IMR-90 (cell line): ENCODE results near the gene ZNF776. TPM values are rescaled to one million over a fixed set of nuclear protein-coding genes. Genes with fewer than 3 reads are reported as not detected.

Experiments
- ATAC-seq: fragments of 200-7000 bp; cut with Tn5 transposase; 2 replicates; pipeline ENCODE4 v1.9.1; 2020; ENCODE audit warnings: low read depth, mild to moderate bottlenecking, moderate library complexity
- BruUV-seq: library from RNA; stranded (reverse); fragments of 400-500 nt; replicated peaks from 2 replicates; lab custom pipeline; 2021; lab: Mats Ljungman, UMichigan
- CTCF ChIA-PET: fragments of 300-600 bp; formaldehyde crosslinking; extraction: SDS; loops from one replicate; lab custom pipeline; 2021; ENCODE audit warnings: antibody characterized with exemption; lab: Yijun Ruan, JAX
- POLR2A ChIA-PET: fragments of 300-600 bp; sonication (Branson Sonifier 250); formaldehyde crosslinking; loops from one replicate; lab custom pipeline; 2022; ENCODE audit warnings: antibody characterized with exemption; ENCODE audit not compliant: unreplicated experiment; lab: Charles Lee
- DNase-seq: peaks from one replicate; pipeline ENCODE4 v3.0.0; 2013
- H2AFZ ChIP-seq: replicated peaks from 2 replicates; pipeline ENCODE3; 2013; ENCODE audit warnings: low read length, mild to moderate bottlenecking; ENCODE audit not compliant: poor library complexity
- H2AK5ac ChIP-seq: 2 replicates; pipeline ENCODE4 v1.6.1; 2013; ENCODE audit warnings: low read depth, low read length, inconsistent platforms
- H2AK9ac ChIP-seq: replicated peaks from 2 replicates; pipeline ENCODE3; 2013; ENCODE audit warnings: mild to moderate bottlenecking, low read depth, low read length, moderate library complexity; ENCODE audit not compliant: poor library complexity
- H2BK120ac ChIP-seq: 2 replicates; pipeline ENCODE4 v1.6.1; 2013; ENCODE audit warnings: low read depth, low read length, inconsistent platforms
- H2BK15ac ChIP-seq: 3 replicates; pipeline ENCODE4 v1.6.1; 2013; ENCODE audit warnings: low read depth, low read length, inconsistent platforms
- H2BK20ac ChIP-seq: 2 replicates; pipeline ENCODE4 v1.6.1; 2013; ENCODE audit warnings: low read depth, mild to moderate bottlenecking, inconsistent platforms, low read length, moderate library complexity
- H2BK5ac ChIP-seq: 2 replicates; pipeline ENCODE4 v1.6.1; 2013; ENCODE audit warnings: mild to moderate bottlenecking, low read depth, low read length, inconsistent platforms; ENCODE audit not compliant: poor library complexity, severe bottlenecking
- H3K14ac ChIP-seq: replicated peaks from 2 replicates; pipeline ENCODE4 v1.6.1; 2013; ENCODE audit warnings: low read depth, low read length, inconsistent platforms
- H3K18ac ChIP-seq: 2 replicates; pipeline ENCODE4 v1.6.1; 2013; ENCODE audit warnings: low read depth, low read length, control low read depth
- H3K23ac ChIP-seq: 2 replicates; pipeline ENCODE4 v1.6.1; 2013; ENCODE audit warnings: low read depth, low read length, inconsistent platforms
- H3K27ac ChIP-seq: 2 replicates; pipeline ENCODE4 v1.5.1; 2013; ENCODE audit warnings: mild to moderate bottlenecking, control low read depth, low read length; ENCODE audit not compliant: insufficient read depth
- H3K27me3 ChIP-seq: 2 replicates; pipeline ENCODE4 v1.6.1; 2013; ENCODE audit warnings: low read length; ENCODE audit not compliant: control insufficient read depth, insufficient read depth
- H3K36me3 ChIP-seq: 2 replicates; pipeline ENCODE4 v1.6.1; 2013; ENCODE audit warnings: low read length, mixed read lengths; ENCODE audit not compliant: control insufficient read depth, insufficient read depth
- H3K4ac ChIP-seq: 2 replicates; pipeline ENCODE4 v1.6.1; 2013; ENCODE audit warnings: low read depth, low read length, inconsistent platforms
- H3K4me1 ChIP-seq: 2 replicates; pipeline ENCODE4 v1.6.1; 2013; ENCODE audit warnings: low read length, mixed read lengths; ENCODE audit not compliant: control insufficient read depth, insufficient read depth
- H3K4me2 ChIP-seq: 2 replicates; pipeline ENCODE4 v1.6.1; 2013; ENCODE audit warnings: low read depth, mild to moderate bottlenecking, control low read depth, low read length, moderate library complexity
- H3K4me3 ChIP-seq: 2 replicates; pipeline ENCODE4 v1.5.1; 2013; ENCODE audit warnings: low read depth, mild to moderate bottlenecking, control low read depth, low read length, moderate library complexity; ENCODE audit not compliant: insufficient read depth
- H3K56ac ChIP-seq: 2 replicates; pipeline ENCODE4 v1.6.1; 2013; ENCODE audit warnings: low read length, inconsistent platforms; ENCODE audit not compliant: insufficient read depth; ENCODE audit errors: extremely low read depth
- H3K79me1 ChIP-seq, 2 experiments: 2 replicates each; pipeline ENCODE4 v1.6.1; 2013; ENCODE audit warnings: low read length in 2 of 2, inconsistent platforms in 1 of 2, low read depth in 1 of 2
- H3K9ac ChIP-seq: 2 replicates; pipeline ENCODE4 v1.6.1; 2013; ENCODE audit warnings: low read depth, low read length, control low read depth
- H3K9me1 ChIP-seq: 2 replicates; pipeline ENCODE4 v1.6.1; 2013; ENCODE audit warnings: low read length, inconsistent platforms; ENCODE audit not compliant: insufficient read depth
- H3K9me3 ChIP-seq: 2 replicates; pipeline ENCODE4 v1.6.1; 2013; ENCODE audit warnings: low read length; ENCODE audit not compliant: control insufficient read depth, insufficient read depth
- H4K20me1 ChIP-seq: 2 replicates; pipeline ENCODE4 v1.6.1; 2013; ENCODE audit warnings: low read length, inconsistent platforms; ENCODE audit not compliant: insufficient read depth
- H4K5ac ChIP-seq: 2 replicates; pipeline ENCODE4 v1.6.1; 2013; ENCODE audit warnings: mild to moderate bottlenecking, low read depth, low read length, control low read depth
- H4K8ac ChIP-seq, 2 experiments: 2 replicates each; pipeline ENCODE4 v1.6.1; 2013; ENCODE audit warnings: low read depth in 2 of 2, low read length in 2 of 2, control low read depth in 1 of 2, inconsistent platforms in 1 of 2
- H4K91ac ChIP-seq: 2 replicates; pipeline ENCODE4 v1.6.1; 2013; ENCODE audit warnings: low read depth, low read length, inconsistent platforms; ENCODE audit not compliant: insufficient read depth
- BHLHE40 ChIP-seq: fragments of 150-350 bp; IDR thresholded peaks from 2 replicates; pipeline ENCODE4 v1.6.1; 2016; ENCODE audit warnings: mild to moderate bottlenecking, low read depth, low read length
- CEBPB ChIP-seq: IDR thresholded peaks from 2 replicates; pipeline ENCODE4 v1.6.1; 2012; ENCODE audit warnings: low read depth, low read length, improper control_type of control experiment
- CHD1 ChIP-seq: IDR thresholded peaks from 2 replicates; pipeline ENCODE4 v1.6.1; 2012; ENCODE audit warnings: low read depth, low read length, improper control_type of control experiment
- ELK1 ChIP-seq: fragments of 150-350 bp; IDR thresholded peaks from 2 replicates; pipeline ENCODE4 v1.6.1; 2016; ENCODE audit warnings: low read depth, mild to moderate bottlenecking, low read length, moderate library complexity, borderline replicate concordance
- FOS ChIP-seq: fragments of 150-350 bp; IDR thresholded peaks from 2 replicates; pipeline ENCODE4 v1.6.1; 2016; ENCODE audit warnings: low read depth, low read length
- MAFK ChIP-seq: IDR thresholded peaks from 2 replicates; pipeline ENCODE4 v1.6.1; 2012; ENCODE audit warnings: low read depth, low read length, improper control_type of control experiment
- MAZ ChIP-seq: IDR thresholded peaks from 2 replicates; pipeline ENCODE4 v1.6.1; 2012; ENCODE audit warnings: low read depth, mild to moderate bottlenecking, low read length, improper control_type of control experiment, moderate library complexity, borderline replicate concordance
- MXI1 ChIP-seq: IDR thresholded peaks from 2 replicates; pipeline ENCODE4 v1.6.1; 2012; ENCODE audit warnings: low read depth, mild to moderate bottlenecking, low read length, moderate library complexity, borderline replicate concordance
- NFE2L2 ChIP-seq: fragments of 150-350 bp; IDR thresholded peaks from 2 replicates; pipeline ENCODE4 v1.6.1; 2016; ENCODE audit warnings: low read depth, mild to moderate bottlenecking, low read length
- POLR2A ChIP-seq: IDR thresholded peaks from 2 replicates; pipeline ENCODE4 v1.6.1; 2012; ENCODE audit warnings: mild to moderate bottlenecking, low read depth, low read length
- RAD21 ChIP-seq: IDR thresholded peaks from 2 replicates; pipeline ENCODE4 v1.6.1; 2012; ENCODE audit warnings: low read length, improper control_type of control experiment
- RCOR1 ChIP-seq: IDR thresholded peaks from 2 replicates; pipeline ENCODE4 v1.6.1; 2012; ENCODE audit warnings: mild to moderate bottlenecking, low read length, improper control_type of control experiment; ENCODE audit not compliant: insufficient replicate concordance
- SMC3 ChIP-seq: fragments of 150-350 bp; IDR thresholded peaks from 2 replicates; pipeline ENCODE4 v1.6.1; 2016; ENCODE audit warnings: low read depth, mild to moderate bottlenecking, antibody characterized with exemption, low read length, moderate library complexity
- USF2 ChIP-seq: fragments of 150-350 bp; IDR thresholded peaks from 2 replicates; pipeline ENCODE4 v1.6.1; 2017; ENCODE audit warnings: mild to moderate bottlenecking, antibody characterized with exemption, low read length, low read depth
- WGBS, 2 experiments: methylation state at CpG; one replicate each; pipeline versions ENCODE4 v1.1.5 to v1.1.7; 2013; ENCODE audit warnings: missing lambda C conversion rate in 2 of 2; ENCODE audit not compliant: insufficient read length in 1 of 2; ENCODE audit errors: extremely low coverage in 2 of 2; 5-methylcytosine and 5-hydroxymethylcytosine counted together
- dilution Hi-C: fragments of 300-500 bp; cut with HindIII; formaldehyde crosslinking; loops from one replicate; pipeline ENCODE4 v1.14.3; 2018; ENCODE audit warnings: low sequenced_read_pairs; ENCODE audit not compliant: unreplicated experiment
- in situ Hi-C: fragments of 300-500 bp; cut with MboI; formaldehyde crosslinking; loops from 3 replicates; pipeline ENCODE4 v1.14.3; 2019; ENCODE audit warnings: low sequenced_read_pairs, inconsistent platforms, mixed read lengths
- intact Hi-C: fragments of 100-400 bp; cut with micrococcal nuclease; formaldehyde crosslinking; loops from 2 replicates; pipeline ENCODE4 v1.10.0; 2022
- polyA plus RNA-seq, 3 experiments: library from polyadenylated mRNA; depleted of rRNA; stranded (reverse); fragments of >200 nt; gene quantifications; 2 replicates each; pipeline ENCODE4 v1.2.3, GENCODE V29; 2012; ENCODE audit warnings: low replicate concordance in 1 of 3
- total RNA-seq: library from RNA; depleted of rRNA; stranded (reverse); fragments of >200 nt; gene quantifications from 2 replicates; pipeline ENCODE4 v1.2.3, GENCODE V29; 2012
- TF ChIP-seq, protein P1 (sequence below): conservative IDR thresholded peaks from 2 replicates; pipeline ENCODE4 v1.5.1; 2012; ENCODE audit warnings: mild to moderate bottlenecking, low read depth, low read length, improper control_type of control experiment

The ZNF776 gene
- total and polyA plus RNA-seq, 2 of the 4 experiments (the other 2 are of a cell fraction), result 4.3 to 14.3 TPM

GRCh38 chr19:57786286-57786685 lies 39.7 kb downstream of the ZNF776 start:
- H4K91ac ChIP-seq, result no peak overlapping the region
- no peak overlapping the region for H2BK120ac ChIP-seq
- in situ Hi-C loops (no loop called here), dilution Hi-C loops (no loop called here), intact Hi-C loops (no loop called here)
- H2AK9ac ChIP-seq, result no peak overlapping the region
- H3K18ac ChIP-seq, result no peak overlapping the region
- H3K79me1 ChIP-seq, result peaks cover 23 to 46% of the 10 kb centered on the region in 2 experiments
- H3K27me3 ChIP-seq, result no peaks in the 10 kb centered on the region
- no peak overlapping the region for H3K9ac ChIP-seq
- no peak overlapping the region for H2BK15ac ChIP-seq
- no peak overlapping the region for H2AFZ ChIP-seq
- no peak for DNase-seq
- H4K8ac ChIP-seq, result no peak overlapping the region
- no peak for TF ChIP-seq ELK1
- TF ChIP-seq, protein P1, sequence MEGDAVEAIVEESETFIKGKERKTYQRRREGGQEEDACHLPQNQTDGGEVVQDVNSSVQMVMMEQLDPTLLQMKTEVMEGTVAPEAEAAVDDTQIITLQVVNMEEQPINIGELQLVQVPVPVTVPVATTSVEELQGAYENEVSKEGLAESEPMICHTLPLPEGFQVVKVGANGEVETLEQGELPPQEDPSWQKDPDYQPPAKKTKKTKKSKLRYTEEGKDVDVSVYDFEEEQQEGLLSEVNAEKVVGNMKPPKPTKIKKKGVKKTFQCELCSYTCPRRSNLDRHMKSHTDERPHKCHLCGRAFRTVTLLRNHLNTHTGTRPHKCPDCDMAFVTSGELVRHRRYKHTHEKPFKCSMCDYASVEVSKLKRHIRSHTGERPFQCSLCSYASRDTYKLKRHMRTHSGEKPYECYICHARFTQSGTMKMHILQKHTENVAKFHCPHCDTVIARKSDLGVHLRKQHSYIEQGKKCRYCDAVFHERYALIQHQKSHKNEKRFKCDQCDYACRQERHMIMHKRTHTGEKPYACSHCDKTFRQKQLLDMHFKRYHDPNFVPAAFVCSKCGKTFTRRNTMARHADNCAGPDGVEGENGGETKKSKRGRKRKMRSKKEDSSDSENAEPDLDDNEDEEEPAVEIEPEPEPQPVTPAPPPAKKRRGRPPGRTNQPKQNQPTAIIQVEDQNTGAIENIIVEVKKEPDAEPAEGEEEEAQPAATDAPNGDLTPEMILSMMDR, result no peak
- TF ChIP-seq MAZ, result no peak
- no peak for TF ChIP-seq RAD21
- TF ChIP-seq CHD1, result no peak
- TF ChIP-seq MXI1, result no peak
- no peak for TF ChIP-seq FOS
- TF ChIP-seq NFE2L2, result no peak
- no peak for TF ChIP-seq RCOR1
- no peak for TF ChIP-seq BHLHE40
- no peak for TF ChIP-seq MAFK
- no peak for TF ChIP-seq CEBPB
- no peak for TF ChIP-seq USF2
- TF ChIP-seq SMC3, result no peak
- TF ChIP-seq POLR2A, result no peak
- no peaks in the 10 kb centered on the region; the same call in 1 of the 2 replicates for H4K20me1 ChIP-seq
- no peak overlapping the region for H4K5ac ChIP-seq
- BruUV-seq, result no TSS peak
- no peak overlapping the region for H3K4ac ChIP-seq
- WGBS, 2 experiments, result 98% methylated on average over 21 of the region's 38 CpGs; no CpG with 5 or more reads in 1 of the 2 experiments
- ChIA-PET CTCF (no interaction called here), POLR2A (no interaction called here)
- H2BK5ac ChIP-seq, result no peak overlapping the region
- ATAC-seq, result no peak
- peaks cover 23% of the 10 kb centered on the region for H3K9me3 ChIP-seq
- no peak overlapping the region for H3K56ac ChIP-seq
- H3K27ac ChIP-seq, result no peak overlapping the region
- H2AK5ac ChIP-seq, result no peak overlapping the region
- H3K9me1 ChIP-seq, result no peaks in the 10 kb centered on the region
- no peak overlapping the region for H3K4me3 ChIP-seq
- H3K36me3 ChIP-seq, result peaks cover 26% of the 10 kb centered on the region
- no peak overlapping the region for H3K23ac ChIP-seq
- no peak overlapping the region for H3K14ac ChIP-seq
- H3K4me1 ChIP-seq, result no peaks in the 10 kb centered on the region
- no peak overlapping the region for H3K4me2 ChIP-seq
- H2BK20ac ChIP-seq, result no peak overlapping the region
